ENCODE measurements around the gene SAP30BP.
A peak's percentile ranks its signal among the peaks of the same experiment; 100 is the strongest.

SAP30BP gene

GRCh38 chr17:75698659-75699058, 31.5 kb downstream of the SAP30BP start:
- no peak overlapping the region for H3K27ac Mint-ChIP-seq
- ATAC-seq = no peak
- H3K4me3 Mint-ChIP-seq = no peak overlapping the region
- H3K36me3 Mint-ChIP-seq = peaks cover 92% of the 10 kb centered on the region
- H3K9me3 Mint-ChIP-seq = no peaks in the 10 kb centered on the region
- no peak for DNase-seq (ENCODE audit: low spot score in 2 of 2)
- H3K4me1 Mint-ChIP-seq = peaks cover 5% of the 10 kb centered on the region

- Mint-ChIP-seq H3K36me3 (peaks cover 97% of the 10 kb centered on the region), H3K9me3 (no peaks in the 10 kb centered on the region), H3K4me3 (no peak overlapping the region), H3K27ac (no peak overlapping the region), H3K4me1 (no peaks in the 10 kb centered on the region)
- ATAC-seq = no peak
- no peak for DNase-seq (ENCODE audit: low spot score in 2 of 2)
Measured at GRCh38 chr17:75701288-75701687, 34.1 kb downstream of the SAP30BP start.

- no peaks in the 10 kb centered on the region for H3K9me3 Mint-ChIP-seq
- ATAC-seq (no peak), DNase-seq (ENCODE audit: low spot score in 2 of 2) (no peak)
- H3K27ac Mint-ChIP-seq = no peak overlapping the region
- H3K4me1 Mint-ChIP-seq = no peaks in the 10 kb centered on the region
- H3K4me3 Mint-ChIP-seq = no peak overlapping the region
- peaks cover 97% of the 10 kb centered on the region for H3K36me3 Mint-ChIP-seq
Measured at GRCh38 chr17:75703191-75703590, 36.1 kb downstream of the SAP30BP start.

GRCh38 chr17:75703591-75703990, 36.5 kb downstream of the SAP30BP start:
- Mint-ChIP-seq H3K4me3 (no peak overlapping the region), H3K27ac (no peak overlapping the region), H3K36me3 (peaks cover 99% of the 10 kb centered on the region), H3K4me1 (no peaks in the 10 kb centered on the region), H3K9me3 (no peaks in the 10 kb centered on the region)
- ATAC-seq (no peak), DNase-seq (ENCODE audit: low spot score in 2 of 2) (no peak)

GRCh38 chr17:75704963-75705875, 38.1 kb downstream of the SAP30BP start:
- Mint-ChIP-seq H3K36me3 (peaks cover 87% of the 10 kb centered on the region), H3K27ac (peak overlapping the region; percentile 34)

GRCh38 chr17:75706042-75706728, 39.0 kb downstream of the SAP30BP start:
- Mint-ChIP-seq H3K4me3 (no peak overlapping the region), H3K36me3 (peaks cover 77% of the 10 kb centered on the region), H3K4me1 (no peaks in the 10 kb centered on the region), H3K27ac (peak overlapping the region; percentile 34), H3K9me3 (no peaks in the 10 kb centered on the region)
- DNase-seq (ENCODE audit: low spot score in 2 of 2) = no peak
- no peak for ATAC-seq

More at GRCh38 chr17:75704963-75705875, 38.1 kb downstream of the SAP30BP start:
- H3K9me3 Mint-ChIP-seq = no peaks in the 10 kb centered on the region
- no peaks in the 10 kb centered on the region for H3K4me1 Mint-ChIP-seq
- no peak overlapping the region for H3K4me3 Mint-ChIP-seq
- DNase-seq (ENCODE audit: low spot score in 2 of 2) = no peak
- ATAC-seq = no peak

GRCh38 chr17:75707079-75707571, 40.0 kb downstream of the SAP30BP start:
- Mint-ChIP-seq H3K9me3 (no peaks in the 10 kb centered on the region), H3K4me3 (no peak overlapping the region), H3K27ac (peak overlapping the region; percentile 75), H3K36me3 (peaks cover 68% of the 10 kb centered on the region), H3K4me1 (no peaks in the 10 kb centered on the region)
- ATAC-seq (no peak), DNase-seq (ENCODE audit: low spot score in 2 of 2) (no peak)

- DNase-seq (ENCODE audit: low spot score in 2 of 2) (no peak), ATAC-seq (no peak)
- Mint-ChIP-seq H3K27ac (no peak overlapping the region), H3K36me3 (peaks cover 16% of the 10 kb centered on the region), H3K4me3 (no peak overlapping the region), H3K4me1 (no peaks in the 10 kb centered on the region), H3K9me3 (no peaks in the 10 kb centered on the region)
Measured at GRCh38 chr17:75712446-75712845, 45.3 kb downstream of the SAP30BP start.

- DNase-seq (ENCODE audit: low spot score in 2 of 2) (no peak), ATAC-seq (no peak)
- Mint-ChIP-seq H3K4me3 (peak overlapping the region; percentile 74), H3K4me1 (peaks cover 6% of the 10 kb centered on the region), H3K36me3 (no peaks in the 10 kb centered on the region), H3K27ac (no peak overlapping the region), H3K9me3 (no peaks in the 10 kb centered on the region)
Measured at GRCh38 chr17:75719732-75720131, 52.6 kb downstream of the SAP30BP start.

GRCh38 chr17:75720656-75721462, 53.7 kb downstream of the SAP30BP start, which contains the start of gene ITGB4:
TSS of gene ITGB4 (plus strand) at chr17:75721459. CDS start at chr17:75724704, 3,245 bp downstream.
- no peaks in the 10 kb centered on the region for H3K9me3 Mint-ChIP-seq
- peaks cover 6% of the 10 kb centered on the region for H3K4me1 Mint-ChIP-seq
- H3K27ac Mint-ChIP-seq = peak within 1 kb of the TSS; percentile 45
- peak within 1 kb of the TSS; percentile 74 for H3K4me3 Mint-ChIP-seq
- DNase-seq (ENCODE audit: low spot score in 2 of 2) = peak; percentile 42 to 68
- no peaks in the 10 kb centered on the region for H3K36me3 Mint-ChIP-seq
- ATAC-seq = peak; percentile 82

- DNase-seq (ENCODE audit: low spot score in 2 of 2) = no peak
- Mint-ChIP-seq H3K36me3 (no peaks in the 10 kb centered on the region), H3K27ac (no peak overlapping the region), H3K4me1 (peaks cover 6% of the 10 kb centered on the region), H3K9me3 (no peaks in the 10 kb centered on the region), H3K4me3 (peak overlapping the region; percentile 53)
- ATAC-seq = peak; percentile 52
Measured at GRCh38 chr17:75721463-75722011, 54.4 kb downstream of the SAP30BP start.

- Mint-ChIP-seq H3K27ac (no peak overlapping the region), H3K9me3 (no peaks in the 10 kb centered on the region), H3K4me3 (peak overlapping the region; percentile 53)
Measured at GRCh38 chr17:75722076-75722475, 54.9 kb downstream of the SAP30BP start.

GRCh38 chr17:75722542-75723095, 55.5 kb downstream of the SAP30BP start:
- Mint-ChIP-seq H3K4me3 (no peak overlapping the region), H3K4me1 (peaks cover 6% of the 10 kb centered on the region), H3K36me3 (no peaks in the 10 kb centered on the region), H3K27ac (no peak overlapping the region), H3K9me3 (no peaks in the 10 kb centered on the region)
- no peak for DNase-seq (ENCODE audit: low spot score in 2 of 2)
- no peak for ATAC-seq

More at GRCh38 chr17:75722076-75722475, 54.9 kb downstream of the SAP30BP start:
- Mint-ChIP-seq H3K36me3 (no peaks in the 10 kb centered on the region), H3K4me1 (peaks cover 6% of the 10 kb centered on the region)
- no peak for DNase-seq (ENCODE audit: low spot score in 2 of 2)
- ATAC-seq = no peak

GRCh38 chr17:75723171-75723930, 56.2 kb downstream of the SAP30BP start:
- ATAC-seq (no peak), DNase-seq (ENCODE audit: low spot score in 2 of 2) (no peak)
- Mint-ChIP-seq H3K4me3 (no peak overlapping the region), H3K27ac (no peak overlapping the region), H3K4me1 (peaks cover 6% of the 10 kb centered on the region), H3K36me3 (no peaks in the 10 kb centered on the region), H3K9me3 (no peaks in the 10 kb centered on the region)
